ENCODE measurements around the gene VWDE. TPM values are rescaled to one million over a fixed set of nuclear protein-coding genes. Genes with fewer than 3 reads are reported as not detected.

VWDE gene
- total RNA-seq, 2 donors from 2014 or later = 5.8 to 7.0 TPM

DNA sequence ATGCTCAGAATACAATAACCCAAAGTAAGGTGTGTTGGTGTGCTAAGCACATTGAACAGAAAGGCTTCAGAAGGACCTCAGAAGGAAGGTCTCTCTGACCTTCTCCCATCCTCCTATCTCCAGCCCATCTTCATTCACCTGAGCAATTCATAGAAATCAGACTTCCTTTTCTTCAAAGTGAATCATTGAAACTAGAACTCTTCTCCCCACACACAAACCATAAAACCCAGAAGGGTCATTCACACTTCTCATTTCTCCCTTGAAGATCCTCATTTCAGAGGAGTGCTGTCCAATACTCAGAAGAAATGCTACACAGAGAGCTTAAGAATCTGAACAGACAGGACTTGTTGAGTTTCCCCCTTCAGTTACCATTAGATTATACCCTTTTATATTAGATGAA is 89.5 kb downstream of the VWDE start:
- no peaks in the 10 kb centered on the region for H3K27me3 Mint-ChIP-seq
- no peaks in the 10 kb centered on the region for H3K9me3 ChIP-seq (ENCODE audit: control insufficient read depth, low read length, poor library complexity, severe bottlenecking)
- ATAC-seq (no peak), DNase-seq (no peak)
- H3K4me3 Mint-ChIP-seq = no peak overlapping the region
- peaks cover 4% of the 10 kb centered on the region for H3K36me3 Mint-ChIP-seq (ENCODE audit: low read depth)
- peaks cover 4% of the 10 kb centered on the region for H3K4me1 Mint-ChIP-seq
- H3K27ac Mint-ChIP-seq = no peak overlapping the region

DNA sequence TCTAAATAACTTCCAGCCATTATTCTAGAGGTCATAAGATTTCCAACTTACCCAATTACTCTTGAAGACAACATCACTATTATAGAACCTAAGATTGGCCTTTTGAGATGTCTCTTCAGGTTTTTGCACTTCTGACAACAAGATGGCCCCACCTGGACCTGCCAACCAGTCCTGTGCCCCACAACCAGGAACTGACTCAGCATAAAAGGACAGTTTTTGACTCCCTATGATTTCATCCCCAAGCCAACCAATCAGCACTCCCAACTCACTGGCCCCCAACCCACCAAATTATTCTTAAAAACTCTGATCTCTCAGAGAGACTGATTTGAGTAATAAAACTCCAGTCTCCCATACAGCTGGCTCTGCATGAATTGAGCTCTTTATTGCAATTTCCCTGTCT is 98.2 kb downstream of the VWDE start:
- no peak for DNase-seq
- H3K36me3 Mint-ChIP-seq (ENCODE audit: low read depth) = no peaks in the 10 kb centered on the region
- no peak overlapping the region for H3K27ac Mint-ChIP-seq
- H3K4me1 Mint-ChIP-seq = peaks cover 10% of the 10 kb centered on the region
- H3K4me3 Mint-ChIP-seq = no peak overlapping the region
- H3K9me3 ChIP-seq (ENCODE audit: control insufficient read depth, low read length, poor library complexity, severe bottlenecking) = no peaks in the 10 kb centered on the region
- no peak for ATAC-seq
- no peaks in the 10 kb centered on the region for H3K27me3 Mint-ChIP-seq

DNA sequence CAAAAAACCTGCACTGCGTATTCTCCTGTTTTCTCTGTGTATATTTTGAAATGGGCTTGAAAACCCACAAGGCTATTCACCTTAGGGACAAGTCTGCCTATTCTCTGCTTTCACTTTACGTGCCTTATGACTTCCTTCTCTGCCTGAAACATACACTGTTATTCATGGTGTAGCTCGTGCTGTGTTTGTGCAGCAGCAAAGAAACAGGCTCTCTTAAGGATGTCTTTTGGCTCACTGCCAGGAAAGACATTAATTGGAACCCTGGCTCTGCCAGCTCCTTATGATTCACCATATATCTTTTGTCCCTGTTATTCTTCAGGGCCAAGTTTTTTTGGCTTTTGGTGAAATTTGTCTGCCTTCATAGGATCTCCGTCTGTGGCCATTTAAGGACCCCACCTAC is 100.2 kb downstream of the VWDE start:
- Mint-ChIP-seq H3K4me3 (no peak overlapping the region), H3K36me3 (ENCODE audit: low read depth) (no peaks in the 10 kb centered on the region), H3K27me3 (no peaks in the 10 kb centered on the region), H3K27ac (no peak overlapping the region), H3K4me1 (peaks cover 10% of the 10 kb centered on the region)
- H3K9me3 ChIP-seq (ENCODE audit: control insufficient read depth, low read length, poor library complexity, severe bottlenecking) = no peaks in the 10 kb centered on the region
- no peak for DNase-seq
- no peak for ATAC-seq

DNA sequence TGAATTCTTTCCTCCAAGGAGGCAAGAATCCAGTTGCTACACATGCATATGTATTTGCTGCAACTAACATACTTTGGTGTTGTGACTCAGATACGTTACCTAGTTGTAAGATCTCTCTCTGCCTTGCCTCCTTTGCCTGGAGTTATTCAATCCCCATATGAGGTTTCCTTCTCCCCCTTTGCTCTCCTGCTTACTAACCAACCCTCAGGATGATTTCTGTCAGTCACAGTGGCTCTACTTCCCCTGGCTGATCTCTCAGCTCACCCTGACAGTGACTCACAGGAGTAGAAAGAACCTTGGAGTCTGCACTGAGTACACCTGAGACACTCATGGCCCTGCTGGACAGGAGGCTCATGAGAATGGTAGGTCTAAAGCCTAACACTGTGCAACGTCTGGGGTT is 100.6 kb downstream of the VWDE start:
- no peak for DNase-seq
- H3K4me3 Mint-ChIP-seq = peak overlapping the region; percentile 13
- H3K27me3 Mint-ChIP-seq = no peaks in the 10 kb centered on the region

DNA sequence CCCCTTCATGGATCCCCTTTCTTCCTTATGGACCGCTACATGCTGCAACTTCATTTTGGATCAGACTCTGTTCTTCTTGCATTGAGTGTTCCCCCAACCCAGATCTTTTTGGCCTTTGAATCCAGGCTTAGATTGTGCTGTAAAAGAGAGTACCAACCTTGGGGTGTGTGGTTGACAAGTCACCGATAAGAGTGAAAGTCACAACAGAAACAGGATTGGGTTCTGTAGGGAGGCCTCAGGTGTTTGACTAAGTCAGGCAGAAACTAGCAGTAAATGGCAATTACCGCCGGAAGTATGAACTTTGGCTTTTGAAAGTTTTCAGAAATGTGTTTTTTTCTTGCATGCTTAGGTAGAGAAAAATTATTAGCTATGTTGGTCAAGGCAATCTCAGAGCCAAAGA is 103.2 kb downstream of the VWDE start:
- Mint-ChIP-seq H3K27me3 (no peaks in the 10 kb centered on the region), H3K36me3 (ENCODE audit: low read depth) (no peaks in the 10 kb centered on the region), H3K4me3 (no peak overlapping the region), H3K4me1 (peaks cover 12% of the 10 kb centered on the region), H3K27ac (no peak overlapping the region)
- DNase-seq = no peak
- ATAC-seq = no peak
- H3K9me3 ChIP-seq (ENCODE audit: control insufficient read depth, low read length, poor library complexity, severe bottlenecking) = no peaks in the 10 kb centered on the region

More for the DNA sequence above, 100.6 kb downstream of the VWDE start:
- Mint-ChIP-seq H3K27ac (no peak overlapping the region), H3K4me1 (peaks cover 10% of the 10 kb centered on the region), H3K36me3 (ENCODE audit: low read depth) (no peaks in the 10 kb centered on the region)
- no peaks in the 10 kb centered on the region for H3K9me3 ChIP-seq (ENCODE audit: control insufficient read depth, low read length, poor library complexity, severe bottlenecking)
- ATAC-seq = no peak

DNA sequence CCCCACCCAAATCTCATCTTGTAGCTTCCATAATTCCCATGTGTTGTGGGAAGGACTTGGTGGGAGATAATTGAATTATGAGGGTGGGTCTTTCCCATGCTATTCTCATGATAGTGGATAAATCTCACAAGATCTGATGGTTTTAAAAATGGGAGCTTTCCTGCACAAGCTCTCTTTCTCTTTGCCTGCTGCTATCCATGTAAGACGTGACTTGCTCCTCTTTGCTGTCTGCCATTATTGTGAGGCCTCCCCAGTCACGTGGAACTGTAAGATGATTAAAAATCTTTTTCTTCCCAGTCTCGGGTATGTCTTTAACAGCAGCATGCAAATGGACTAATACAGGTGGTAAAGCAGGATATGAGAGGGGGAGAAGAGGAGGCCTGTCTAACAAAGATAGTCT is 104.3 kb downstream of the VWDE start:
- H3K4me3 Mint-ChIP-seq = no peak overlapping the region
- no peaks in the 10 kb centered on the region for H3K9me3 ChIP-seq (ENCODE audit: control insufficient read depth, low read length, poor library complexity, severe bottlenecking)
- no peak for DNase-seq
- H3K36me3 Mint-ChIP-seq (ENCODE audit: low read depth) = no peaks in the 10 kb centered on the region
- H3K27ac Mint-ChIP-seq = no peak overlapping the region
- peaks cover 12% of the 10 kb centered on the region for H3K4me1 Mint-ChIP-seq
- ATAC-seq = no peak
- H3K27me3 Mint-ChIP-seq = no peaks in the 10 kb centered on the region

DNA sequence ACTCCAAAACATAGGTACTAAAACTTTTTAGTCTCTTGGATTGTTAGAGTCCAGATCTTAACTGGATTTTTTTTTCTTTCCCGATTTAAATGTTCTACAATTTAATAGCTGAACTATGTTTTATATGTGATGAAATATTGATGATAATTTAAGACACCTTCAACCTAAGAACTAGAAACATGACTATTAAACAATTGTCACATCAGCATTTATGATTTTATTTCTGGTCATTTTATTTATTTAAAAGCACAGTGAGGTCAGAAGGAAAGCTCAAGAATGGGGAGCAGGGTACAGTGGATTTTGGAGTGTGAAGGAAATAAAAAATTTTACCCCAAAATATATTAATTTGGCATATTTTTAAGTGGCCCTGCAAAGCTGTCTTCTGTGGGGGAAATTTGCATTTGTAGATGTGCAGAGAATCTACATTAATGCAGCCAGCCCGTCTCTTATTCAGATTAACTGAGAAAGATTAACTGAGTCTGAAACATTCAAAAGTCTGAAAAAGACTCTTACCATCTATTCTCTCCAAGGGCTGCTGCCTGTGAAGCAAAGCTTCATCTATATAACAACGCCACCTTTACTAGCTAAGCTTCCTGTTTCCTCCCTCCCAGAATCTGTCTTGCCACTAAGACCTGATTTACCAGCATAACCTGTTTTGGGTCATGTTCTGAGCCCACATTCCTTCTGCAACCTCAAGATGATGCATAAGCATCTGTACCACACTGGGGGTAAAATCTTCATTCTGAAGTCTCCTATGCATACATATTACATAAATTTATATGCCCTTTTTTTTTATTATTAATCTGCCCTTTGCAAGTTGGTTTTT is 106.2 kb downstream of the VWDE start:
- no peaks in the 10 kb centered on the region for H3K9me3 ChIP-seq (ENCODE audit: control insufficient read depth, low read length, poor library complexity, severe bottlenecking)
- Mint-ChIP-seq H3K36me3 (ENCODE audit: low read depth) (no peaks in the 10 kb centered on the region), H3K4me1 (peaks cover 4% of the 10 kb centered on the region), H3K27ac (no peak overlapping the region), H3K4me3 (no peak overlapping the region), H3K27me3 (no peaks in the 10 kb centered on the region)
- ATAC-seq = no peak
- DNase-seq = no peak

DNA sequence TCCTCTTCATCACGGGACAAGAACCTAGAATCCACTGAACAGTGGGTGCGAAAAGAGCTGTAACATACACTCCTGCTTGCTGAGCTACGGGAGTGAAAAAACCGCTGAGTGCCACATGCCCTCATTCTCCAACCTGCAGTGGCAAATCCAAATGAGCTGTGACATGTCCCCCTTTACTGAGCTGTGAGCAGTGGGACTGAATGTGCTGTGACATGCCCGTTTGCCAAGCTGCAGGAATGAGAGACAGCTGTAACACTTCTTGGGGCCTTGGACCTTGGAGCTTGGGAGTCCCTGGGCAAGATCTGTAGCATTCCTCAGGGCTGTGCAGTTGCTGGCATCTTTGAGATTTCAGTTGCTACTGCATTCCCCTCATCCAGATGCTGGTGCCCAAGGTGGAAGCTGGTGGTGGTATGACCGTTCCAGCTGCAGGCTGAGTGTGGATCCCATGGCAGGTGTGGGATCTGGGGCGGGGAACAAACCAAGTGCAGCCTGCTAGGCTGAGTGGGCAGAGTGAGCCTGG is 107.6 kb downstream of the VWDE start:
- no peak overlapping the region for H3K4me3 Mint-ChIP-seq
- peaks cover 2% of the 10 kb centered on the region for H3K4me1 Mint-ChIP-seq
- no peak for DNase-seq
- no peaks in the 10 kb centered on the region for H3K27me3 Mint-ChIP-seq
- H3K27ac Mint-ChIP-seq = no peak overlapping the region
- no peaks in the 10 kb centered on the region for H3K9me3 ChIP-seq (ENCODE audit: control insufficient read depth, low read length, poor library complexity, severe bottlenecking)
- no peak for ATAC-seq
- H3K36me3 Mint-ChIP-seq (ENCODE audit: low read depth) = no peaks in the 10 kb centered on the region

DNA sequence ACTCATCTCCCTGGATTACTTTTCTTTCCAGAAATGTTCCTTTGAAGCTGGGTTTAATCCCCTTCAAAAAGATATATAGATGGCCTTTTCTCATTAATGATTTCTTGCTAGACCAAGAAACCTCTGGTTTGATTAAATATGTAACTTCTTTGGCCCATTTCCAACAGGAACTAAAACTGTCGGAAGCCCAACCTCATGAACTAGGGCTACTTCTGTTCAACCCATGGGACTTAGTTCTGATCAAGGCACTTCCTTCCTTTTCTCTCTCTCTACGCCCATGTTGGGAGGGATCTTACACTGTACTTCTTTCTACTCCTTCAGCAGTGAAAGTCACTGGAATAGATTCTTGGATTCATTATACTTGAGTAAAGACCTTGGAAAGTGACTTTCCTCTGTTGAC is 109.0 kb downstream of the VWDE start:
- no peaks in the 10 kb centered on the region for H3K9me3 ChIP-seq (ENCODE audit: control insufficient read depth, low read length, poor library complexity, severe bottlenecking)
- H3K4me3 Mint-ChIP-seq = no peak overlapping the region
- DNase-seq (no peak), ATAC-seq (no peak)
- peaks cover 2% of the 10 kb centered on the region for H3K4me1 Mint-ChIP-seq
- H3K27me3 Mint-ChIP-seq = no peaks in the 10 kb centered on the region
- H3K36me3 Mint-ChIP-seq (ENCODE audit: low read depth) = no peaks in the 10 kb centered on the region
- no peak overlapping the region for H3K27ac Mint-ChIP-seq

DNA sequence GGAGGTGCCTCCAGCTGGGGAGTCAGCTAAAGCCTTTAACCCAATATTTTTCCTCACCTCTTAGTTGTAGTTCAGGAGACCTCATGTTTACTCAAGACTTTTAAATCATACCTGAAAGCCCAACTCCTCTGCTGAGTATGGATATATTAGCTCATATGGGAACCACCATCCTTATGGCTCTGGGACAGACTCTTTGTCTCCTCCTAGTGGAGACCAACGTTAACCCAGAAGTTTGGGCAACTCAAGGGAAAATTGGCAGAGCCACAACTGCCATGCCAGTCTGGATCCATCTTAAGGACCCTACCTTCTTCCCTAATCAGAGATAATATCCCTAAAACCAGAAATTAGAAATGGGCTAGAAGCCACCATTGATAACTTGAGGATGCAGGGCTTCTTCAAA is 111.8 kb downstream of the VWDE start:
- Mint-ChIP-seq H3K4me3 (no peak overlapping the region), H3K4me1 (no peaks in the 10 kb centered on the region), H3K27ac (no peak overlapping the region), H3K36me3 (ENCODE audit: low read depth) (no peaks in the 10 kb centered on the region), H3K27me3 (no peaks in the 10 kb centered on the region)
- no peaks in the 10 kb centered on the region for H3K9me3 ChIP-seq (ENCODE audit: control insufficient read depth, low read length, poor library complexity, severe bottlenecking)
- DNase-seq (no peak), ATAC-seq (no peak)

DNA sequence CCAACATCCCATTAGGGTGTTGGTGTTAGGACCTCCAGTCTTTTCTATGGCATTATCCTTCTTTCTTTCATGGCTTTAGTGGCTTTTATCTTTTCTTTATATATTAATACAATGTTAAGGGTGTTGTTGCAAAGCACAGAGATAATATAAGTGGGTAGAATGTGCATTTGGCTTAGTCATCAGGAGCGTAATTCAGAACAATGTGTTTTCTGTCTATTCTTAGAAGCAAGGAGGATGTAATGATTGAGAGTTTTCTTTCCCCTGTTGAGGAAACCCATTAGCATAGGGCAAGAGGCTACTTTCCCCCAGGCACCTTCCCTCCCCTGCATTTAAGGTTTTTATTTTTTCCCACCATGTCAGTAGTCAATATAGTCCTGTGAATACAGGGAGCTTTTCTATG is 112.9 kb downstream of the VWDE start:
- H3K9me3 ChIP-seq (ENCODE audit: control insufficient read depth, low read length, poor library complexity, severe bottlenecking) = no peaks in the 10 kb centered on the region
- Mint-ChIP-seq H3K4me3 (no peak overlapping the region), H3K27me3 (no peaks in the 10 kb centered on the region), H3K27ac (no peak overlapping the region), H3K36me3 (ENCODE audit: low read depth) (no peaks in the 10 kb centered on the region), H3K4me1 (no peaks in the 10 kb centered on the region)
- ATAC-seq = no peak
- DNase-seq = no peak

DNA sequence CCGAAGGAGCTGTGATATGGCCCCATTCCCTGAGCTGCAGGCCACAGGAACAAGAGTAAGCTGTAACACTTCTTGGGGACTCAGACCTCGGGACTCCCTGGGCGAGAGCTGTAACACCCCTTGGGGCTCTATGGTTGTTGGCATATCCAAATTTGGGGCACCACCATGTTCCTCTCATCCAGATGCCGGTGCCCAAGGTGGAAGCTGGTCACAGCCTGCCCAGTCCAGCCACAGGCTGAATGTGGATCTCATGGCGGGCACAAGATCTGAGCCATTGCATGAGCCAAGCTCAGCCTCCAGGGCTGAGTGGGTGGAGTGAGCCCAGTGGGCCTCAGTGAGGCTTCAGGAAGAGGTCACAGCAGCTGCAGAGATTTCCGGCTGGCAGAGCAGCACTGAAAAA is 113.7 kb downstream of the VWDE start:
- Mint-ChIP-seq H3K27me3 (no peaks in the 10 kb centered on the region), H3K4me3 (no peak overlapping the region), H3K36me3 (ENCODE audit: low read depth) (no peaks in the 10 kb centered on the region), H3K27ac (no peak overlapping the region), H3K4me1 (no peaks in the 10 kb centered on the region)
- H3K9me3 ChIP-seq (ENCODE audit: control insufficient read depth, low read length, poor library complexity, severe bottlenecking) = no peaks in the 10 kb centered on the region
- ATAC-seq (no peak), DNase-seq (no peak)

DNA sequence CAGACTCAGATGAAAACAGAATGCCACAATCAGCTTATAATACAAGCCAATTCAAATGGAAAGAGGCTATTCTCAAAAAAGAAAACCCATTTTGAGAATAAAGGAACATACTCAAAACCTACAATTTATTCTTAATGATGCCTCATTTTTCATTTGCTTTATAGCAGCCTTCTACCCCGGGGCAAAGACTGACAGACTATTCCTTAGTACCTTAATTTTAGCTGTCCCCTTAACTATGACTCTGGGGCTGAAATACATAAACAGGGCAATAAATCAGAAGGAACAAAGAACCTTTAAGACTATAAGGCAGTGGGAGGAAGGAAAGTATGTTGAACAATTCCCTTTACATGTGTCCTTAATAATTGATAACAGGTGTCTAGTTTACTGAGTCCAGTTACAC is 115.8 kb downstream of the VWDE start:
- Mint-ChIP-seq H3K36me3 (ENCODE audit: low read depth) (no peaks in the 10 kb centered on the region), H3K4me1 (no peaks in the 10 kb centered on the region), H3K27me3 (peaks cover 13% of the 10 kb centered on the region), H3K27ac (no peak overlapping the region), H3K4me3 (no peak overlapping the region)
- DNase-seq (no peak), ATAC-seq (no peak)
- H3K9me3 ChIP-seq (ENCODE audit: control insufficient read depth, low read length, poor library complexity, severe bottlenecking) = no peaks in the 10 kb centered on the region

DNA sequence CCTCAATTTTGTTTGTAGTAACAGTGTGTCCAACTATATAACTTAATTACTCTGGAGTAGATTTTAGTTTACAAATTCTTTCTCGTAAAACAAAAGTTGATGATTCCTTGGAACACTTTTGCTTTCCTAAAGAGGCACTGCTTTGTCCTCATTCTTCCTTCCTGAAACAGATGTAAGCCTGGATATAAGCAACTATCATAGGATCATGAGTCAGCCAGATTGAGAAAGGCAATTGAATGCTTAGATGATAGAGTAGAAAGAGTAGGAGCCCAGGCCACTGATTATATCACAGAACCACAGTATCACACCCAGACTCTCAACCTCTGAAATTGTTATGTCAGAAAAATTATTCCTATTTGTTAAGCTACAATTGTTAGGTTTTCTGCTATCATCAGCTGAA is 122.6 kb downstream of the VWDE start:
- DNase-seq (no peak), ATAC-seq (no peak)
- H3K9me3 ChIP-seq (ENCODE audit: control insufficient read depth, low read length, poor library complexity, severe bottlenecking) = no peaks in the 10 kb centered on the region
- no peak overlapping the region for H3K4me3 Mint-ChIP-seq
- no peak overlapping the region for H3K27ac Mint-ChIP-seq
- peaks cover 2% of the 10 kb centered on the region for H3K36me3 Mint-ChIP-seq (ENCODE audit: low read depth)
- no peaks in the 10 kb centered on the region for H3K4me1 Mint-ChIP-seq
- peaks cover 16% of the 10 kb centered on the region for H3K27me3 Mint-ChIP-seq
